ENCODE measurements around the gene NEURL3. TPM values are rescaled to one million over a fixed set of nuclear protein-coding genes. Genes with fewer than 3 reads are reported as not detected.
A peak's percentile ranks its signal among the peaks of the same experiment; 100 is the strongest.
"Not testable (repeated sequence)": the region's sequence is repeated elsewhere in the genome, so short reads cannot be mapped to it uniquely, and the experiment has no call there.

NEURL3 gene
- total RNA-seq: not detected in 3 replicates
- long read RNA-seq: 0 reads

GRCh38 chr2:96505231-96505889 lies at the start of gene NEURL3:
Gene NEURL3, minus strand, starts transcription at chr2:96505357. Its CDS starts 71 bp downstream, at chr2:96505286.
- Mint-ChIP-seq H3K4me3 (ENCODE audit: unreplicated experiment) (no peak within 1 kb of the TSS), H3K27ac (ENCODE audit: unreplicated experiment) (peak within 1 kb of the TSS; percentile 53), H3K27me3 (ENCODE audit: low read depth) (peaks cover 2% of the 10 kb centered on the region), H3K4me1 (ENCODE audit: low read depth) (peaks cover 17% of the 10 kb centered on the region), H3K9me3 (ENCODE audit: low read depth) (no peaks in the 10 kb centered on the region), H3K36me3 (ENCODE audit: low read depth) (no peaks in the 10 kb centered on the region)
- DNase-seq (ENCODE audit: low spot score): no peak
- TF ChIP-seq CTCF (IDR thresholded peaks at IDR 0.05): no peak

- peaks cover 2% of the 10 kb centered on the region for H3K36me3 Mint-ChIP-seq (ENCODE audit: low read depth)
- H3K27me3 Mint-ChIP-seq (ENCODE audit: low read depth): no peaks in the 10 kb centered on the region
- peaks cover 5% of the 10 kb centered on the region for H3K4me1 Mint-ChIP-seq (ENCODE audit: low read depth)
- H3K9me3 Mint-ChIP-seq (ENCODE audit: low read depth): no peaks in the 10 kb centered on the region
- DNase-seq (ENCODE audit: low spot score): peak; percentile 81
- peak; percentile 97 for TF ChIP-seq CTCF (IDR thresholded peaks at IDR 0.05)
- H3K27ac Mint-ChIP-seq (ENCODE audit: unreplicated experiment): no peak overlapping the region
- H3K4me3 Mint-ChIP-seq (ENCODE audit: unreplicated experiment): no peak overlapping the region
These were observed 49.4 kb upstream of the NEURL3 start for GRCh38 chr2:96554293-96555145.

GRCh38 chr2:96553957-96554292 lies 48.8 kb upstream of the NEURL3 start:
- H3K36me3 Mint-ChIP-seq (ENCODE audit: low read depth); H3K9me3 Mint-ChIP-seq (ENCODE audit: low read depth); H3K27me3 Mint-ChIP-seq (ENCODE audit: low read depth); H3K4me1 Mint-ChIP-seq (ENCODE audit: low read depth); H3K27ac Mint-ChIP-seq (ENCODE audit: unreplicated experiment); DNase-seq (ENCODE audit: low spot score); H3K4me3 Mint-ChIP-seq (ENCODE audit: unreplicated experiment): not testable (repeated sequence)

- no peaks in the 10 kb centered on the region for H3K9me3 Mint-ChIP-seq (ENCODE audit: low read depth)
- no peak for TF ChIP-seq CTCF (IDR thresholded peaks at IDR 0.05)
- H3K27me3 Mint-ChIP-seq (ENCODE audit: low read depth): no peaks in the 10 kb centered on the region
- no peak overlapping the region for H3K27ac Mint-ChIP-seq (ENCODE audit: unreplicated experiment)
- DNase-seq (ENCODE audit: low spot score): peak; percentile 77
- H3K4me3 Mint-ChIP-seq (ENCODE audit: unreplicated experiment): no peak overlapping the region
- peaks cover 2% of the 10 kb centered on the region for H3K36me3 Mint-ChIP-seq (ENCODE audit: low read depth)
- H3K4me1 Mint-ChIP-seq (ENCODE audit: low read depth): peaks cover 8% of the 10 kb centered on the region
These were observed 48.2 kb upstream of the NEURL3 start for GRCh38 chr2:96553176-96553956.

GRCh38 chr2:96552315-96553175 lies 47.4 kb upstream of the NEURL3 start:
- peaks cover 2% of the 10 kb centered on the region for H3K36me3 Mint-ChIP-seq (ENCODE audit: low read depth)
- peak; percentile 78 for DNase-seq (ENCODE audit: low spot score)
- H3K9me3 Mint-ChIP-seq (ENCODE audit: low read depth): no peaks in the 10 kb centered on the region
- TF ChIP-seq CTCF (IDR thresholded peaks at IDR 0.05): no peak
- H3K4me1 Mint-ChIP-seq (ENCODE audit: low read depth): peaks cover 17% of the 10 kb centered on the region
- no peak overlapping the region for H3K27ac Mint-ChIP-seq (ENCODE audit: unreplicated experiment)
- no peak overlapping the region for H3K4me3 Mint-ChIP-seq (ENCODE audit: unreplicated experiment)
- no peaks in the 10 kb centered on the region for H3K27me3 Mint-ChIP-seq (ENCODE audit: low read depth)

Data from chondrocyte (in vitro differentiated cells).